ENCODE data around the gene ETNK2. TPM values are rescaled to one million over a fixed set of nuclear protein-coding genes. Genes with fewer than 3 reads are reported as not detected.

ETNK2 gene
- total RNA-seq = 10 to 100 TPM; 16.5 to 21.0 TPM

GRCh38 chr1:204151552-204152309 is at the start of gene ETNK2:
TSS of gene ETNK2 (minus strand) at chr1:204152044. CDS start at chr1:204151852, 192 bp downstream.

GRCh38 chr1:204196068-204196795 is 44.4 kb upstream of the ETNK2 start, which contains the start of gene KISS1:
TSS of gene KISS1 (minus strand) at chr1:204196491. CDS start at chr1:204192876, 3,615 bp downstream.

GRCh38 chr1:204166219-204166618 is 14.4 kb upstream of the ETNK2 start, which contains the start of gene REN:
TSS of gene REN (minus strand) at chr1:204166337. CDS start at chr1:204166293, 44 bp downstream.

Other genes starting within 250 kb of the ETNK2 start
- gene SOX13, start 78.9 kb downstream of the ETNK2 start, total RNA-seq = 10 to 100 TPM; 32.3 to 33.0 TPM
- not detected for gene REN, start 14.3 kb upstream of the ETNK2 start, total RNA-seq
- not detected for gene KISS1, start 44.4 kb upstream of the ETNK2 start, total RNA-seq
- not detected for gene GOLT1A, start 61.9 kb upstream of the ETNK2 start, total RNA-seq
- 1 to 10 TPM; 2.0 to 3.1 TPM for gene PLEKHA6, start 207.9 kb upstream of the ETNK2 start, total RNA-seq

Data from melanocyte of skin (primary cell).